ENCODE measurements around the gene F8A3.

F8A3 gene

GRCh38 chrX:155435744-155436112 lies 22.7 kb downstream of the F8A3 start:
- Histone ChIP-seq H3K36me3 (peaks cover 0 to under 1% (median 0%) of the 10 kb centered on the region in 3 donors), H3K9me3 (no peaks in the 10 kb centered on the region), H3K4me1 (no peaks in the 10 kb centered on the region), H3K4me3 (no peak overlapping the region), H3K27ac (no peak overlapping the region), H3K27me3 (no peaks in the 10 kb centered on the region)
- intact Hi-C loops (cut with DNase I; ENCODE audit: low total_unique reads), result no loop called here
- no peak for DNase-seq
- no peak for TF ChIP-seq CTCF (IDR thresholded peaks at IDR 0.05)

GRCh38 chrX:155434906-155435743 lies 23.3 kb downstream of the F8A3 start:
- no peaks in the 10 kb centered on the region for H3K9me3 ChIP-seq
- no peak overlapping the region for H3K4me3 ChIP-seq
- H3K4me1 ChIP-seq, result no peaks in the 10 kb centered on the region
- no peak for TF ChIP-seq CTCF (IDR thresholded peaks at IDR 0.05)
- peak in 1 of 2 donors; percentile 24 for DNase-seq
- H3K27me3 ChIP-seq, result no peaks in the 10 kb centered on the region
- no peak overlapping the region for H3K27ac ChIP-seq
- no peaks in the 10 kb centered on the region for H3K36me3 ChIP-seq
- intact Hi-C loops (cut with DNase I; ENCODE audit: low total_unique reads), result no loop called here

GRCh38 chrX:155417769-155418168 lies 40.7 kb downstream of the F8A3 start:
- Histone ChIP-seq H3K4me3 (no peak overlapping the region), H3K9me3 (no peaks in the 10 kb centered on the region), H3K27me3 (no peaks in the 10 kb centered on the region), H3K36me3 (no peaks in the 10 kb centered on the region), H3K4me1 (no peaks in the 10 kb centered on the region), H3K27ac (no peak overlapping the region)
- intact Hi-C loops (cut with DNase I; ENCODE audit: low total_unique reads), result no loop called here
- TF ChIP-seq CTCF (IDR thresholded peaks at IDR 0.05), result no peak
- no peak for DNase-seq

Data from tibial artery (tissue), 4 donors.